HepG2 (cell line): ENCODE measurements around the gene DBNDD2. TPM values are rescaled to one million over a fixed set of nuclear protein-coding genes. Genes with fewer than 3 reads are reported as not detected.
A peak's percentile ranks its signal among the peaks of the same experiment; 100 is the strongest.

Source experiments
- ATF1 ChIP-seq: IDR thresholded peaks from 2 replicates; pipeline ENCODE4 v1.6.1; 2016; ENCODE audit warnings: mild to moderate bottlenecking, control low read depth
- BHLHE40 ChIP-seq: IDR thresholded peaks from 2 replicates; pipeline ENCODE4 v1.6.1; 2011; ENCODE audit warnings: low read length, improper control_type of control experiment
- ETS1 ChIP-seq: sonication (generic); formaldehyde crosslinking; IDR thresholded peaks from 2 replicates; pipeline ENCODE4 v1.4.0; 2020; ENCODE audit warnings: missing genetic modification reagents
- FOSL2 ChIP-seq: sonication (generic); formaldehyde crosslinking; IDR thresholded peaks from 2 replicates; pipeline ENCODE4 v1.4.0; 2020; ENCODE audit warnings: missing genetic modification reagents
- GABPB1 ChIP-seq: IDR thresholded peaks from 2 replicates; pipeline ENCODE4 v1.6.1; 2016; ENCODE audit warnings: mild to moderate bottlenecking, missing genetic modification reagents, moderate library complexity, missing compliant biosample characterization
- GATAD1 ChIP-seq: IDR thresholded peaks from 2 replicates; pipeline ENCODE4 v1.6.1; 2016; ENCODE audit warnings: missing genetic modification reagents, missing compliant biosample characterization
- MED8 ChIP-seq: sonication (generic); formaldehyde crosslinking; IDR thresholded peaks from 2 replicates; pipeline ENCODE4 v1.8.1; 2023; ENCODE audit warnings: mild to moderate bottlenecking, missing genetic modification reagents; ENCODE audit not compliant: insufficient replicate concordance
- MLLT10 ChIP-seq: sonication (generic); formaldehyde crosslinking; IDR thresholded peaks from 2 replicates; pipeline ENCODE4 v1.4.0; 2020; ENCODE audit warnings: missing genetic modification reagents
- PAX8 ChIP-seq: sonication (generic); formaldehyde crosslinking; IDR thresholded peaks from 2 replicates; pipeline ENCODE4 v1.8.0; 2022; ENCODE audit warnings: mild to moderate bottlenecking, missing genetic modification reagents, borderline replicate concordance
- SMC3 ChIP-seq: IDR thresholded peaks from 2 replicates; pipeline ENCODE4 v1.6.1; 2011; ENCODE audit warnings: low read length, improper control_type of control experiment
- ZBTB38 ChIP-seq: sonication (generic); formaldehyde crosslinking; IDR thresholded peaks from 2 replicates; pipeline ENCODE4 v1.5.1; 2020; ENCODE audit warnings: mild to moderate bottlenecking, missing genetic modification reagents
- ZBTB7A ChIP-seq: sonication (generic); formaldehyde crosslinking; IDR thresholded peaks from 2 replicates; pipeline ENCODE4 v1.8.0; 2022; ENCODE audit warnings: mild to moderate bottlenecking, missing genetic modification reagents
- ZFP41 ChIP-seq: sonication (generic); formaldehyde crosslinking; IDR thresholded peaks from 2 replicates; pipeline ENCODE4 v1.4.0; 2020; ENCODE audit warnings: mild to moderate bottlenecking, missing genetic modification reagents, borderline replicate concordance
- ZNF160 ChIP-seq: sonication (generic); formaldehyde crosslinking; IDR thresholded peaks from 2 replicates; pipeline ENCODE4 v1.8.0; 2022; ENCODE audit warnings: mild to moderate bottlenecking, inconsistent platforms, missing genetic modification reagents
- ZNF17 ChIP-seq: sonication (generic); formaldehyde crosslinking; IDR thresholded peaks from 2 replicates; pipeline ENCODE4 v1.5.0; 2020; ENCODE audit warnings: mild to moderate bottlenecking, missing genetic modification reagents
- ZNF230 ChIP-seq: sonication (generic); formaldehyde crosslinking; IDR thresholded peaks from 2 replicates; pipeline ENCODE4 v1.4.0; 2020; ENCODE audit warnings: mild to moderate bottlenecking, missing genetic modification reagents
- ZNF431 ChIP-seq: sonication (generic); formaldehyde crosslinking; IDR thresholded peaks from 2 replicates; pipeline ENCODE4 v1.9.0; 2022; ENCODE audit warnings: missing genetic modification reagents, low read depth, mild to moderate bottlenecking, borderline replicate concordance
- ZNF530 ChIP-seq: sonication (generic); formaldehyde crosslinking; IDR thresholded peaks from 2 replicates; pipeline ENCODE4 v1.5.0; 2020; ENCODE audit warnings: low read depth, mild to moderate bottlenecking, missing genetic modification reagents
- ZNF616 ChIP-seq: sonication (generic); formaldehyde crosslinking; IDR thresholded peaks from 2 replicates; pipeline ENCODE4 v1.5.0; 2020; ENCODE audit warnings: low read depth, mild to moderate bottlenecking, missing genetic modification reagents
- ZNF704 ChIP-seq: sonication (generic); formaldehyde crosslinking; IDR thresholded peaks from 2 replicates; pipeline ENCODE4 v1.8.1; 2023; ENCODE audit warnings: mild to moderate bottlenecking, inconsistent platforms, moderate library complexity, missing genetic modification reagents, borderline replicate concordance
- ZNF780A ChIP-seq: sonication (generic); formaldehyde crosslinking; IDR thresholded peaks from 2 replicates; pipeline ENCODE4 v1.8.0; 2022; ENCODE audit warnings: mild to moderate bottlenecking, missing genetic modification reagents, moderate library complexity
- ZNF800 ChIP-seq: sonication (generic); formaldehyde crosslinking; IDR thresholded peaks from 2 replicates; pipeline ENCODE4 v1.4.0; 2020; ENCODE audit warnings: missing genetic modification reagents
- polyA plus RNA-seq, 8 experiments: library from polyadenylated mRNA; depleted of rRNA in 3 of 8; stranded (reverse) in 7 of 8; unstranded in 1 of 8; fragments of >200 nt; fragmentation: Illumina TruSeq in 4 of 8; extraction: Trizol in 4 of 8; gene quantifications; 2 replicates each; pipeline versions ENCODE4 v1.2.1 to v1.2.3, GENCODE V29; 2011 to 2016; ENCODE audit warnings: low read depth in 4 of 8, missing spikeins in 1 of 8, mixed read lengths in 1 of 8; ENCODE audit not compliant: insufficient read depth in 1 of 8
- total RNA-seq, 5 experiments: library from RNA; depleted of rRNA; stranded (reverse); fragments of >200 nt; fragmentation: Illumina TruSeq; extraction: Trizol; gene quantifications; 2 replicates each; pipeline ENCODE4 v1.2.3, GENCODE V29; 2016; ENCODE audit warnings: low read depth in 1 of 5

DBNDD2 gene
- total and polyA plus RNA-seq, 2 of the 13 experiments (the other 11 are each of a cell fraction or from before 2014, with no cell fraction given) = 16.7 to 47.6 TPM

- TF ChIP-seq ZNF704 (no peak), GABPB1 (CRISPR knock-in tag) (no peak; the same call in 1 of the 2 replicates), ZNF431 (CRISPR knock-in tag) (peak; percentile 49; the same call in 1 of the 2 replicates), ZBTB7A (CRISPR knock-in tag) (no peak), ZNF530 (CRISPR knock-in tag) (no peak), MLLT10 (CRISPR knock-in tag) (no peak), ZNF800 (no peak), ETS1 (CRISPR knock-in tag) (no peak), ZFP41 (CRISPR knock-in tag) (no peak), PAX8 (CRISPR knock-in tag) (no peak), BHLHE40 (no peak), GATAD1 (peak; percentile 51; the same call in 1 of the 2 replicates), ZNF780A (no peak), FOSL2 (peak; percentile 44; the same call in 1 of the 2 replicates), ATF1 (CRISPR knock-in tag) (no peak), ZNF160 (no peak), MED8 (CRISPR knock-in tag) (no peak), ZNF17 (CRISPR knock-in tag) (no peak), ZBTB38 (peak; percentile 94), ZNF230 (CRISPR knock-in tag) (no peak), ZNF616 (CRISPR knock-in tag) (no peak), SMC3 (peak; percentile 91)
Measured at GRCh38 chr20:45373353-45374100, 34.6 kb upstream of the DBNDD2 start (continued).
